ENCODE measurements around the gene LRP5.

- TF ChIP-seq EP300 (IDR thresholded peaks at IDR 0.05): no peak
- no peak for TF ChIP-seq CTCF (IDR thresholded peaks at IDR 0.05)
- no peak for TF ChIP-seq POLR2A (IDR thresholded peaks at IDR 0.05)
Observed at GRCh38 chr11:68449951-68450350, 137.6 kb downstream of the LRP5 start.
